Liver (tissue), 9 donors: ENCODE results near the gene TEX36. TPM values are rescaled to one million over a fixed set of nuclear protein-coding genes. Genes with fewer than 3 reads are reported as not detected.

Source experiments
- DNase-seq: peaks from one replicate; pipeline ENCODE4 v3.0.0-alpha.2; 2017; ENCODE audit warnings: low spot score
- H3K27ac ChIP-seq, 2 donors: one replicate each; pipeline ENCODE4 v1.7.0; 2013; ENCODE audit warnings: inconsistent platforms in 2 of 2, low read length in 2 of 2, control low read depth in 1 of 2, low read depth in 1 of 2, mild to moderate bottlenecking in 1 of 2
- H3K27me3 ChIP-seq, 4 donors: one replicate each; pipeline versions ENCODE4 v1.6.1 to v1.7.0; 2013; ENCODE audit warnings: low read length in 3 of 4, inconsistent platforms in 1 of 4, mild to moderate bottlenecking in 1 of 4, moderate library complexity in 1 of 4; ENCODE audit not compliant: control insufficient read depth in 4 of 4, insufficient read depth in 4 of 4
- H3K36me3 ChIP-seq, 4 donors: one replicate each; pipeline versions ENCODE4 v1.6.1 to v1.7.0; 2013; ENCODE audit warnings: low read length in 3 of 4, mild to moderate bottlenecking in 3 of 4, low read depth in 1 of 4, moderate library complexity in 1 of 4; ENCODE audit not compliant: control insufficient read depth in 4 of 4, insufficient read depth in 3 of 4
- H3K4me1 ChIP-seq, 4 donors: one replicate each; pipeline versions ENCODE4 v1.6.1 to v1.7.0; 2013; ENCODE audit warnings: low read length in 3 of 4, mild to moderate bottlenecking in 3 of 4, moderate library complexity in 1 of 4; ENCODE audit not compliant: control insufficient read depth in 4 of 4, insufficient read depth in 4 of 4
- H3K4me3 ChIP-seq, 3 donors: one replicate each; pipeline versions ENCODE4 v1.6.1 to v1.7.0; 2013; ENCODE audit warnings: low read length in 3 of 3, control low read depth in 1 of 3, low read depth in 1 of 3, mild to moderate bottlenecking in 1 of 3
- H3K9ac ChIP-seq, 2 donors: one replicate each; pipeline ENCODE4 v1.7.0; 2013; ENCODE audit warnings: low read length in 2 of 2, mild to moderate bottlenecking in 2 of 2, moderate library complexity in 2 of 2, control low read depth in 1 of 2, low read depth in 1 of 2
- H3K9me3 ChIP-seq, 4 donors: one replicate each; pipeline versions ENCODE4 v1.6.1 to v1.7.0; 2013; ENCODE audit warnings: low read length in 3 of 4; ENCODE audit not compliant: control insufficient read depth in 4 of 4
- EGR1 ChIP-seq, 2 donors: IDR thresholded peaks; 2 replicates each; pipeline ENCODE4 v1.6.1; 2016 to 2018; ENCODE audit warnings: antibody characterized with exemption in 2 of 2, low read depth in 2 of 2
- FOXA1 ChIP-seq: IDR thresholded peaks from 2 replicates; pipeline ENCODE4 v1.6.1; 2016; ENCODE audit warnings: antibody characterized with exemption
- FOXA2 ChIP-seq: IDR thresholded peaks from 2 replicates; pipeline ENCODE4 v1.6.1; 2016; ENCODE audit warnings: antibody characterized with exemption
- GABPA ChIP-seq, 2 donors: IDR thresholded peaks in 1 of 2; conservative IDR thresholded peaks in 1 of 2; 2 replicates each; pipeline ENCODE4 v1.6.1; 2016; ENCODE audit warnings: antibody characterized with exemption in 2 of 2, mild to moderate bottlenecking in 1 of 2, moderate library complexity in 1 of 2
- HNF4A ChIP-seq, 2 donors: conservative IDR thresholded peaks; 2 replicates each; pipeline ENCODE4 v1.6.1; 2016; ENCODE audit warnings: antibody characterized with exemption in 2 of 2, mild to moderate bottlenecking in 2 of 2
- HNF4G ChIP-seq: IDR thresholded peaks from 2 replicates; pipeline ENCODE4 v1.6.1; 2016; ENCODE audit warnings: antibody characterized with exemption
- JUND ChIP-seq, 2 donors: IDR thresholded peaks; 2 replicates each; pipeline ENCODE4 v1.6.1; 2016; ENCODE audit warnings: antibody characterized with exemption in 2 of 2
- NR2F2 ChIP-seq: IDR thresholded peaks from 2 replicates; pipeline ENCODE4 v1.6.1; 2016; ENCODE audit warnings: antibody characterized with exemption
- RAD21 ChIP-seq, 2 donors: IDR thresholded peaks; 2 replicates each; pipeline ENCODE4 v1.6.1; 2016; ENCODE audit warnings: antibody characterized with exemption in 2 of 2, mild to moderate bottlenecking in 2 of 2
- RXRA ChIP-seq, 2 donors: IDR thresholded peaks; 2 replicates each; pipeline ENCODE4 v1.6.1; 2017 to 2018; ENCODE audit warnings: antibody characterized with exemption in 2 of 2, mild to moderate bottlenecking in 1 of 2
- TAF1 ChIP-seq: conservative IDR thresholded peaks from 2 replicates; pipeline ENCODE4 v1.6.1; 2016; ENCODE audit warnings: antibody characterized with exemption, mild to moderate bottlenecking
- YY1 ChIP-seq: IDR thresholded peaks from 2 replicates; pipeline ENCODE4 v1.6.1; 2016; ENCODE audit warnings: antibody characterized with exemption, mild to moderate bottlenecking
- WGBS: extraction: QIAGEN DNeasy Blood & Tissue Kit; methylation state at CpG from one replicate; pipeline ENCODE4 v1.1.7; 2013; 5-methylcytosine and 5-hydroxymethylcytosine counted together
- polyA plus RNA-seq, 2 donors: library from polyadenylated mRNA; stranded (reverse) in 1 of 2; unstranded in 1 of 2; fragments of 200-250 nt in 1 of 2; fragments of >200 nt in 1 of 2; fragmentation: Nextera tagmentation in 1 of 2; extraction: Ambion mirVana in 1 of 2; gene quantifications; one replicate each; pipeline versions ENCODE4 v1.2.1 to v1.2.3, GENCODE V29; 2013 to 2015
- total RNA-seq, 2 donors: library from RNA; depleted of rRNA; stranded (reverse); fragments of >200 nt; gene quantifications; one replicate each; pipeline ENCODE4 v1.2.3, GENCODE V29; 2014
- TF ChIP-seq, protein P1 (sequence below): IDR thresholded peaks from 2 replicates; pipeline ENCODE4 v1.6.1; 2016; ENCODE audit warnings: antibody characterized with exemption, mild to moderate bottlenecking
- TF ChIP-seq, protein P2 (sequence below): IDR thresholded peaks from 2 replicates; pipeline ENCODE4 v1.6.1; 2016; ENCODE audit warnings: antibody characterized with exemption
- TF ChIP-seq, protein P3 (sequence below): IDR thresholded peaks from 2 replicates; pipeline ENCODE4 v1.6.1; 2016; ENCODE audit warnings: antibody characterized with exemption
- TF ChIP-seq, protein P4 (sequence below): fragments of 150-350 bp; IDR thresholded peaks from 2 replicates; pipeline ENCODE4 v1.5.1; 2017; ENCODE audit warnings: improper control_type of control experiment, low read depth, low read length; ENCODE audit not compliant: missing input control
- donor health status: healthy.
- donor health status: healthy.
- donor health status: healthy.
- donor health status: healthy.
- donor health status: healthy.

TEX36 gene
- total and polyA plus RNA-seq, 4 donors = not detected

DNA sequence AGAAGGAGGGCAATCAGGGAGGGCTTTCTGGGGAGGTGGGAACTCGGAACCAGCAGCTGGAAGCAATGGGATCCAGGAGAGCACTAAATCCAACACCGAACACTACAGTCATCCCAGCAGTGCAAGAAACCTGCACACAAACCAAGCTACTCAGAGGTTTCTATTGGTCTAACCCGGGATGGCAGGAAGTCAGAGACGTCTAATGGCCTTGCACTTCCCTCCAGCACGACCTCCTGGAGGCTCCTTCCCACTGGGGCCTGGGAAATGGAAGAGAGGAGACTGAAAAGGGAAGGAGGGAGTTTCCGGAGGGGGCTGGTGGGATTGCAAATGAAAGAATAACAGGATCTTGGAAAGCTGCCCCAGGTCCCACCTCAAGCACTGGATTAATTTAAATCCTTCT lies 56.3 kb downstream of the TEX36 start:
- TF ChIP-seq, protein P1, sequence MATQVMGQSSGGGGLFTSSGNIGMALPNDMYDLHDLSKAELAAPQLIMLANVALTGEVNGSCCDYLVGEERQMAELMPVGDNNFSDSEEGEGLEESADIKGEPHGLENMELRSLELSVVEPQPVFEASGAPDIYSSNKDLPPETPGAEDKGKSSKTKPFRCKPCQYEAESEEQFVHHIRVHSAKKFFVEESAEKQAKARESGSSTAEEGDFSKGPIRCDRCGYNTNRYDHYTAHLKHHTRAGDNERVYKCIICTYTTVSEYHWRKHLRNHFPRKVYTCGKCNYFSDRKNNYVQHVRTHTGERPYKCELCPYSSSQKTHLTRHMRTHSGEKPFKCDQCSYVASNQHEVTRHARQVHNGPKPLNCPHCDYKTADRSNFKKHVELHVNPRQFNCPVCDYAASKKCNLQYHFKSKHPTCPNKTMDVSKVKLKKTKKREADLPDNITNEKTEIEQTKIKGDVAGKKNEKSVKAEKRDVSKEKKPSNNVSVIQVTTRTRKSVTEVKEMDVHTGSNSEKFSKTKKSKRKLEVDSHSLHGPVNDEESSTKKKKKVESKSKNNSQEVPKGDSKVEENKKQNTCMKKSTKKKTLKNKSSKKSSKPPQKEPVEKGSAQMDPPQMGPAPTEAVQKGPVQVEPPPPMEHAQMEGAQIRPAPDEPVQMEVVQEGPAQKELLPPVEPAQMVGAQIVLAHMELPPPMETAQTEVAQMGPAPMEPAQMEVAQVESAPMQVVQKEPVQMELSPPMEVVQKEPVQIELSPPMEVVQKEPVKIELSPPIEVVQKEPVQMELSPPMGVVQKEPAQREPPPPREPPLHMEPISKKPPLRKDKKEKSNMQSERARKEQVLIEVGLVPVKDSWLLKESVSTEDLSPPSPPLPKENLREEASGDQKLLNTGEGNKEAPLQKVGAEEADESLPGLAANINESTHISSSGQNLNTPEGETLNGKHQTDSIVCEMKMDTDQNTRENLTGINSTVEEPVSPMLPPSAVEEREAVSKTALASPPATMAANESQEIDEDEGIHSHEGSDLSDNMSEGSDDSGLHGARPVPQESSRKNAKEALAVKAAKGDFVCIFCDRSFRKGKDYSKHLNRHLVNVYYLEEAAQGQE = no peak
- TF ChIP-seq RAD21 (IDR thresholded peaks at IDR 0.05) (no peak), HNF4G (no peak), NR2F2 (no peak), FOXA1 (no peak), YY1 (no peak), JUND (IDR thresholded peaks at IDR 0.05) (no peak), TAF1 (no peak), HNF4A (conservative IDR thresholded peaks at IDR 0.05) (no peak)
- TF ChIP-seq, protein P2, sequence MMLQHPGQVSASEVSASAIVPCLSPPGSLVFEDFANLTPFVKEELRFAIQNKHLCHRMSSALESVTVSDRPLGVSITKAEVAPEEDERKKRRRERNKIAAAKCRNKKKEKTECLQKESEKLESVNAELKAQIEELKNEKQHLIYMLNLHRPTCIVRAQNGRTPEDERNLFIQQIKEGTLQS = no peak
- TF ChIP-seq, protein P3, sequence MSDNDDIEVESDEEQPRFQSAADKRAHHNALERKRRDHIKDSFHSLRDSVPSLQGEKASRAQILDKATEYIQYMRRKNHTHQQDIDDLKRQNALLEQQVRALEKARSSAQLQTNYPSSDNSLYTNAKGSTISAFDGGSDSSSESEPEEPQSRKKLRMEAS = no peak
- 34% methylated on average over 6 of the region's 6 CpGs for WGBS

DNA sequence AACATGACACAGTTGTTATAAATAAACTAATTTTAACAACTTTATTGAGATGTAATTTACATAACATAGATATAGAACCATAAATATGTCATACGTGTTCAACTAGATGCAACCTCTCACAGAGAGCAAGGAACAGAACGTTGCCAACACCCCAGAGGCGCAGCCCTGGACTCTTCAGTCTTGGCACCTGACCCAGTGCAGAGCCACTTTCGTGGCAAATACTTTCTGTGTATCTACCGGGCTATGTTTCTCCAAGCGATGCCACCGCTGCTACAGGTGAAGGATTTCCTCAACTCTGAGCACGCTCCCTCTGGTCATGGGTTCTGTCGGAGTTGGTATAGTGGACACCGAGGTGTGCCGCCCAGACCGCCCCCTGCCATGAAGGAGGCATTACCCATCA lies 57.4 kb downstream of the TEX36 start:
- peaks cover 0 to 8% (median 2%) of the 10 kb centered on the region in 4 donors for H3K27me3 ChIP-seq
- no peak overlapping the region for H3K4me3 ChIP-seq
- DNase-seq = no peak
- H3K27ac ChIP-seq = no peak overlapping the region
- TF ChIP-seq HNF4A (conservative IDR thresholded peaks at IDR 0.05) (no peak), EGR1 (IDR thresholded peaks at IDR 0.05; ENCODE audit: low read depth in 2 of 2) (no peak), RXRA (IDR thresholded peaks at IDR 0.05) (no peak), FOXA2 (no peak), TAF1 (no peak), JUND (IDR thresholded peaks at IDR 0.05) (no peak)
- H3K36me3 ChIP-seq = no peaks in the 10 kb centered on the region
- 82% methylated on average over 12 of the region's 12 CpGs for WGBS
- no peaks in the 10 kb centered on the region for H3K4me1 ChIP-seq
- H3K9ac ChIP-seq = no peak overlapping the region
- no peaks in the 10 kb centered on the region for H3K9me3 ChIP-seq

More for the DNA sequence above, 56.3 kb downstream of the TEX36 start:
- Histone ChIP-seq H3K9me3 (no peaks in the 10 kb centered on the region), H3K9ac (no peak overlapping the region), H3K4me1 (no peaks in the 10 kb centered on the region), H3K36me3 (no peaks in the 10 kb centered on the region), H3K27ac (no peak overlapping the region), H3K4me3 (no peak overlapping the region), H3K27me3 (peaks cover 0 to 11% (median 2%) of the 10 kb centered on the region in 4 donors)
- DNase-seq = no peak

DNA sequence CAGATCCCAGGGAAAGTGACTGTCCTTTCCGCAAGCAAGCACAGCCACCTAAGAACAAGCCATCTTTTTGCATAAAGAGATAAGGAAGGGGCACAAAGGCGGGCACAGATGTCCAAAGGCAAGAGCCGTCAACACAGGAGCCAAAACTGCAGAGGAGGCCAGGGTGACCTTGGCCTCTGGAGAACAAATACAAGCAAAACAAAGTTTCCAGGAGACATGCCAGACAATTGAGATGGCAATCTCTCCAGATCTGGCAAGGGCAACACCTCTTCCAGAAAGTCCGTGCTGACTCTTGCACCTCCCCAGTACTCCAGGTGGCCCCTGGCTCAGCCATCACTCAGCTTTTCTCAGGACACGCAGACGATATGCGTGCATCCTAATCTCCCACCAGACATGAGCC lies 58.2 kb downstream of the TEX36 start:
- Histone ChIP-seq H3K36me3 (no peaks in the 10 kb centered on the region), H3K9me3 (no peaks in the 10 kb centered on the region), H3K27me3 (peaks cover 0 to 8% (median 2%) of the 10 kb centered on the region in 4 donors), H3K9ac (no peak overlapping the region), H3K27ac (no peak overlapping the region), H3K4me3 (no peak overlapping the region), H3K4me1 (no peaks in the 10 kb centered on the region)
- no peak for DNase-seq
- WGBS = 72% methylated on average over 7 of the region's 7 CpGs
- TF ChIP-seq JUND (IDR thresholded peaks at IDR 0.05) = no peak
- no peak for TF ChIP-seq FOXA2
- TF ChIP-seq HNF4A (conservative IDR thresholded peaks at IDR 0.05) = no peak
- TF ChIP-seq, protein P2 = no peak
- TF ChIP-seq EGR1 (IDR thresholded peaks at IDR 0.05; ENCODE audit: low read depth in 2 of 2) = no peak
- TF ChIP-seq YY1 = no peak
- no peak for TF ChIP-seq TAF1
- no peak for TF ChIP-seq HNF4G
- TF ChIP-seq, protein P4, sequence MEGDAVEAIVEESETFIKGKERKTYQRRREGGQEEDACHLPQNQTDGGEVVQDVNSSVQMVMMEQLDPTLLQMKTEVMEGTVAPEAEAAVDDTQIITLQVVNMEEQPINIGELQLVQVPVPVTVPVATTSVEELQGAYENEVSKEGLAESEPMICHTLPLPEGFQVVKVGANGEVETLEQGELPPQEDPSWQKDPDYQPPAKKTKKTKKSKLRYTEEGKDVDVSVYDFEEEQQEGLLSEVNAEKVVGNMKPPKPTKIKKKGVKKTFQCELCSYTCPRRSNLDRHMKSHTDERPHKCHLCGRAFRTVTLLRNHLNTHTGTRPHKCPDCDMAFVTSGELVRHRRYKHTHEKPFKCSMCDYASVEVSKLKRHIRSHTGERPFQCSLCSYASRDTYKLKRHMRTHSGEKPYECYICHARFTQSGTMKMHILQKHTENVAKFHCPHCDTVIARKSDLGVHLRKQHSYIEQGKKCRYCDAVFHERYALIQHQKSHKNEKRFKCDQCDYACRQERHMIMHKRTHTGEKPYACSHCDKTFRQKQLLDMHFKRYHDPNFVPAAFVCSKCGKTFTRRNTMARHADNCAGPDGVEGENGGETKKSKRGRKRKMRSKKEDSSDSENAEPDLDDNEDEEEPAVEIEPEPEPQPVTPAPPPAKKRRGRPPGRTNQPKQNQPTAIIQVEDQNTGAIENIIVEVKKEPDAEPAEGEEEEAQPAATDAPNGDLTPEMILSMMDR = no peak
- TF ChIP-seq NR2F2 = no peak
- no peak for TF ChIP-seq RAD21 (IDR thresholded peaks at IDR 0.05)
- TF ChIP-seq, protein P3 = no peak
- TF ChIP-seq RXRA (IDR thresholded peaks at IDR 0.05) = no peak
- no peak for TF ChIP-seq GABPA (IDR thresholded peaks at IDR 0.05 in 1 of 2, conservative IDR thresholded peaks at IDR 0.05 in 1 of 2)
